Measurements from ENCODE around the gene MACIR.
"Not testable (repeated sequence)": the region's sequence is repeated elsewhere in the genome, so short reads cannot be mapped to it uniquely, and the experiment has no call there.

MACIR gene, protein sequence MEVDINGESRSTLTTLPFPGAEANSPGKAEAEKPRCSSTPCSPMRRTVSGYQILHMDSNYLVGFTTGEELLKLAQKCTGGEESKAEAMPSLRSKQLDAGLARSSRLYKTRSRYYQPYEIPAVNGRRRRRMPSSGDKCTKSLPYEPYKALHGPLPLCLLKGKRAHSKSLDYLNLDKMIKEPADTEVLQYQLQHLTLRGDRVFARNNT

DNA sequence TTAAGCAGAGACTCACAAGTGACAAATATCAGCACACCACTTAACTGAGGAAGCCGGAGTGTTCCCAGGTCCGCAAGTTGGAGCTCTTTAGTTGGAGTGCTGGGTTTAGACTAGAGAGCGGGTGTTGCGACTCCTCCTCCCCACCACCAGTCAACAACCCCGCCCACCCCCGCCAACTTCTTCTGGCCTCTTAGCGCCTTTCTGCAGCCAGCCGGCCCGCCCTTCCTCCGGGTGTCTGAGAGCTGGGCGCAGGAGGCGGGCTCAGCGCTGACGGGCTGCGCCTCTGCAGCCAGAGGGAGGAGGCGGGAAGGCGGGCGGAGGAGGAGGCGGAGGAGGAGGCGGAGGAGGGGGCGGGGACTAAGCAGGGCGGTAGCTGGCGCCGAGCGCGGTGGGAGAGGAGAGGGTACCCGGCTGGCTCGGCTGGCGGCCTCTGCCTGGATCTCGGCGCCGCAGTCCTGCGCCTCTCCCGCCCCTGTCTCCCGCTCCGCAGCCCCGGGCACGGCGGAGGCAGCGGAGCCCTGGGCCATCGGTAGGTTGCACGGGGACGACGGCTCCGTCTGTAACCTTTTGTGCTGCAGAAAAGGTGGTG is at the start of gene MACIR:
Gene MACIR (plus strand): TSS at position 396 of the 589 bp plus-strand sequence. CDS start 17,157 bp downstream, outside the sequence.
- peak; percentile 77 to 83 for DNase-seq (ENCODE audit: low read depth in 1 of 2, low spot score in 1 of 2)

DNA sequence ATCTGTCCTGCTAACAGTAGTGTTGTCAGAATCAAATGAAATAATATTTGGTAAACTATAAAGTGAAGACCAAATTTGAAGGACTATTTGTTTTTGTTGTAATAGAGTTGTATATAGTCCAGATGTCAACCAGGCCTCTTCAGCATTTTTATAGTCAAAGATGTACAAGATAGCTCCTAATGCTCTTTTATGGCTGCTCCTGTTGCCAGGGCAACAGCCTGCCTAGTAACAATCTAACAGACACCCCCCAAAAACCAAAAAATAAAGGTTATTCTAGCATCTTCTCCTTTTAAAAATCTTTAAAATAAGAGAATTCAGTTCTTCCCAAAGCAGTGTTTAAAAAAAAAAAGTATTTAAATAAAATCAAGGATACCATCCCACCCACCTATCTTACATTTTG is 49.5 kb upstream of the MACIR start:
- no peak for DNase-seq (ENCODE audit: low read depth in 1 of 2, low spot score in 1 of 2)

- DNase-seq (ENCODE audit: low read depth in 1 of 2, low spot score in 1 of 2), result no peak
Observed at GRCh38 chr5:103210952-103211351, 47.6 kb upstream of the MACIR start.

GRCh38 chr5:103211576-103212561 is 46.7 kb upstream of the MACIR start:
- no peak for DNase-seq (ENCODE audit: low read depth in 1 of 2, low spot score in 1 of 2)

- no peak for DNase-seq (ENCODE audit: low read depth in 1 of 2, low spot score in 1 of 2)
Observed at GRCh38 chr5:103216137-103216536, 42.4 kb upstream of the MACIR start.

DNA sequence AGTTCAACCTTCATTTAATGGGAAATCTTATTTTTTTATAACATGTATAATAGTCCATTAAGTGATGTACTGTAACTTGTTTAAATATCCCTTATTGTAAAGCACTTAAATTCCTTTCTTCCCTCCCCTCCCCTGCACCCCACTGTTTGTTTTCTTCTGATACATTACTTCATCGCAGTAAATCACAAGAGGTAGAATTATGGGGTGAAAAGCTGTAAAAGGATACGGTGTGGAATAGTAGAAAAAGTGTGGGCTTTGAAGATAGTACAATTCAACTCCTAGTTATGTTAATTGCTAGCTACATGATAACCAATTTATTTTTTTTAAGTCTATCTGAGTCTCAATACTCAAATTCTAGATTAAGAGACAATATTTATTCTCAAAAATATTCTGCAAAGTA is 41.9 kb upstream of the MACIR start:
- DNase-seq (ENCODE audit: low read depth in 1 of 2, low spot score in 1 of 2), result no peak

DNA sequence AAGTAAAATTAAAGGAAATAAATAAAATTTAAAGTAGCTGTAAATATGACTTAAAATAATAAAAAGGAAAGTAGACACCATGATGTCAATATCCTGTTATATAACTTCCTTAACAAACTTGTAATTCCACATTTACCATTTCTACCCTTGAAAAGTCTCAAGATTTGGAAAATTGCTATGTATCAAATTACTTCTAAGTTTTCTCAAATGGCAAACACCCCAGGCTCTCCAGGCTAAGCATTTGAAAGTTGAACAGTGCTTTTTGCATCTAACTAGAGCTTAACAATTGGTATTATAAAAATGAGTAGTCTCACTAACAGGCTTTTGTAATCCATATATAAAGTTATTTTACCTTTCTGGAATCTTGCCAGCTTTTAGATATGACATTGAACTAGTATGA is 41.5 kb upstream of the MACIR start:
- DNase-seq (ENCODE audit: low read depth in 1 of 2, low spot score in 1 of 2), result no peak

GRCh38 chr5:103218164-103218563 is 40.4 kb upstream of the MACIR start:
- no peak for DNase-seq (ENCODE audit: low read depth in 1 of 2, low spot score in 1 of 2)

DNA sequence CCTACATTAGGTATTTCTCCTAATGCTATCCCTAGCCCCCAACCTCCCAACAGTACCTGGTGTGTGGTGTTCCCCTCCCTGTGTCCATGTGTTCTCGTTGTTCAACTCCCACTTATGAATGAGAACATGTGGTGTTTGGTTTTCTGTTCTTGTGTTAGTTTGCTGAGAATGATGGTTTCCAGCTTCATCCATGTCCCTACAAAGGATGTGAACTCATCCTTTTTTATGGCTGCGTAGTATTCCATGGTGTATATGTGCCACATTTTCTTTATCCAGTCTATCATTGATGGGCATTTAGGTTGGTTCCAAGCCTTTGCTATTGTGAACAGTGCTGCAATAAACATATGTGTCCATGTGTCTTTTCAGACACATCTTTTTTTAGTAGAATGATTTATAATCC is 39.5 kb upstream of the MACIR start:
- DNase-seq (ENCODE audit: low read depth in 1 of 2, low spot score in 1 of 2), result not testable (repeated sequence)

DNA sequence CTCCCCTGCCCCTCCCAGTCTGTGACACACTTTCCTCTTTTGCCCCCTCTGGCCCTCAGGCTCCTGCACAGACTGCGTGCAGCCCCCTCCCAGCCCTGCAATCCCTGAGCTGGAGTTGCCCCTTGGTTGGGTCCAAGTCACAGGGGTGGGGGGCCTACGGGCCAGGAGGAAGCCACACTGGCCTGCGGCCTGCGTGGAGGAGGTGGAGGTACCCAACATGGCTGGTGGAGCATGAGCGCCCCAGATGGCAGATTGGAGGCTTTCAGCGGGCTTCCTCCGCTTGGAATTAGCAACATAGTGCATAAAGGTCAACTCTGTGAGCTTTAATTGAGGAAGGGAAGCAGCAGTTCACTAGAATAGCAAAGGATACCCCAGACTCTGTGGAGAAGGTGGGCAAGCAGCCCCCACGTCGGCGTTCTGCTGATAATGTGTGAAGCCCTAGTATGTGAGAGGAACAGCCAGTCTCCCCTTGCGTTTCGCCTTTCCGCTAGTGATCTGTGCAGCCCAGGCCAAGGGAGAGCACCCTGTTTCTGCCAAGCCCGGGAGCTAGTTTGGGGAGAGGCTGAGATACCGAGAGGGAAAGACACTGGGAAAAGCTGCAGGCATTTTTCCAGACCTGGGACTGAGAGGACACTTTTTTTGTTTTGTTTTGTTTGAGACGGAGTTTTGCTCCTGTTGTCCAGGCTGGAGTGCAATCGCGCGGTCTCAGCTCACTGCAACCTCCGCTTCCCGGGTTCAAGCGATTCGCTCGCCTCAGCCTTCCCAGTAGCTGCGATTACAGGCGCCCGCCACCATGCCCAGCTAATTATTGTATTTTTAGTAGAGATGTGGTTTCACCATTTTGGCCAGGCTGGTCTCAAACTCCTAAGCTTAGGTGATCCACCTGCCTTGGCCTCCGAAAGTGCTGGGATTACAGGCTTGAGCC is 35.3 kb upstream of the MACIR start:
- no peak for DNase-seq (ENCODE audit: low read depth in 1 of 2, low spot score in 1 of 2)

GRCh38 chr5:103224118-103224893 is 34.3 kb upstream of the MACIR start:
- no peak for DNase-seq (ENCODE audit: low read depth in 1 of 2, low spot score in 1 of 2)

GRCh38 chr5:103224894-103225246 is 33.7 kb upstream of the MACIR start:
- no peak for DNase-seq (ENCODE audit: low read depth in 1 of 2, low spot score in 1 of 2)

DNA sequence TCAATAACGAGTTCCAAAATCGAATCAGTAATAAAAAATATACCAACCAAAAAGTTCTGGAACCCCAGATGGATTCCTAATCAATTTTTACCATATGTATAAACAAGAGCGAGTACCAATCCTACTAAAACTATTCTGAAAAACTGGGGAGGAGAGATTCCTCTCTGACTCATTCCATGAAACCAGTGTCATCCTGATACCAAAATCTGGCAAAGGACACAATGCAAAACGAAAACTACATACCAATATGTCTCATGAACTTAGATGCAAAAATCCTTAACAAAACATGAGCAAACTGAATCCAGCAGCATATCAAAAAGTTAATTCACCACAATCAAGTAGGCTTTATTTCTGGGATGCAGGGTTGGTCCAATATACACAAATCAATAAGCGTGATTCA is 30.5 kb upstream of the MACIR start:
- DNase-seq (ENCODE audit: low read depth in 1 of 2, low spot score in 1 of 2), result no peak

DNA sequence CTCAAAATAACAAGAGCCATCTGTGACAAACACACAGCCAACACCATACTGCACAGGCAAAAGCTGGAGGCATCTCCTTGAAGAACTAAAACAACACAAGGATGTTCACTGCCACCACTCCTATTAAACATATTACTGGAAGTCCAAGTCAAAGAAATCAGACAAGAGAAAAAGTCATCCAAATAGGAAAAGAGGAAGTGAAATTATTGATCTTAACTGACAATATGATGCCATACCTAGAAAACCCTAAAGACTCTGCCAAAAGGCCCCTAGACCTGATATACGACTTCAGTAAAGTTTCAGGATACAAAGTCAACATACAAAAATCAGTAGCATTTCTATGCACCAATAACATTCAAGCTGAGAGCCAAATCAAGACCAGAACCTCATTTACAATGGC is 30.0 kb upstream of the MACIR start:
- no peak for DNase-seq (ENCODE audit: low read depth in 1 of 2, low spot score in 1 of 2)

DNA sequence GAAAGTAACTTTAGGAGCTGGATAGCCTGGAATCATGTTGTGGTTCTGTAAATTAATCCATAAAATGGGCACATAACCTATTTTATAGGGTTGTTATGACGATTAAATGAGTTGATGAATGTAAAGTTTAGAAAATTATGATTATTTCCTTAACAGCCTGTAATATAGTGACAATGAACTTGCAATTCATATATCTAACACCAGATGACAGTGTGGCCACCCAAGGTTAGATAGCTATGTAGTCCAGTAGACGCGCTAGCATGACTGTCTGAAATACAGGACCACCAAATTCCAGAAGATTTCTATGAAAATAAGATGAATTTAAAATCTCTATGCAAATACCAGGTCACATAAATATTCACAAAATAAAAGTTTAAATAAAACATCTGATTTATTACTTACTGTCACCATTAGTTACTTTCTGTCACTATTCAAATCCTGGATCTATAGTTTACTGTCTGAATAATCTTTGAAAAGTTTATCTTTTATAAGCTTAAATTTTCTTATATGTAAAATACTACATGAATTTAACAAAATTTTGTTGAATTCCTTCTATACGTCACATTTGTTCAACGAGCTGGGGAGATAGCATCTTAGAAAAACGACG is 26.1 kb upstream of the MACIR start:
- DNase-seq (ENCODE audit: low read depth in 1 of 2, low spot score in 1 of 2), result no peak

DNA sequence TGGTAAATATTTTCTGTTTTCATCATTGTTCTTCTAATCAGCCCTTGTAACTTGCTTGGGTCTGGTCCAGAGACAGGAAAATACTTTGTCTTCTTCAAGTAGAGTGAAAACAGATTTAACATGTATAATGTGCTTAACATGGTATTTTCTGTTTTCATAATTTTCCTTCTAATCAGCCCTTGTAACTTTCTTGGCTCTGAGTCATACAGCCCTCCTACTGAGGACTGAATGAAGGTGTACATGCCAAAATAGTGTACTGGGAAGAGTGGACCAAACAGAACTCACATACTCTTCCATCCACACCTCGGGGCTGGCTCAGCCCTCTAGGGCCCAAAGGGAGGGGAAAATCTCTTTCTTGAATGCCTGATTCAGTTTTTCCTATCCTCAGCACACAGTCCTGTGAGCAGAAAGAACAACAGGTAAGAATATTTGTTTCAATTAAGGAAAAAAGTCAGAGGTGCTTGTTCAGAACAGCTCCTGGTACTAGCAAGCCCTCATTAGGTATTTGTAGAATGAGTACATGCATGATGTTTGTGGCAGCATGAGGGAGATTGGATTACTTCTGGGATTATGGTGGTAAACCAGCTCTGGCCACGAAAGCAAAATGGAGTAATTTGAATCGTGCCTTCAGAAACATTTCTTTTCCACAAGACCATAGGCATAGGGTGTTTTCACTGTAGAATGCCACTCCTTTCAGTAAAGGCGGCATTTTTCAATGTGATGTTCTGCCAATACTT is 24.2 kb upstream of the MACIR start:
- DNase-seq (ENCODE audit: low read depth in 1 of 2, low spot score in 1 of 2), result no peak

- no peak for DNase-seq (ENCODE audit: low read depth in 1 of 2, low spot score in 1 of 2)
Observed at GRCh38 chr5:103235891-103236290, 22.7 kb upstream of the MACIR start.

DNA sequence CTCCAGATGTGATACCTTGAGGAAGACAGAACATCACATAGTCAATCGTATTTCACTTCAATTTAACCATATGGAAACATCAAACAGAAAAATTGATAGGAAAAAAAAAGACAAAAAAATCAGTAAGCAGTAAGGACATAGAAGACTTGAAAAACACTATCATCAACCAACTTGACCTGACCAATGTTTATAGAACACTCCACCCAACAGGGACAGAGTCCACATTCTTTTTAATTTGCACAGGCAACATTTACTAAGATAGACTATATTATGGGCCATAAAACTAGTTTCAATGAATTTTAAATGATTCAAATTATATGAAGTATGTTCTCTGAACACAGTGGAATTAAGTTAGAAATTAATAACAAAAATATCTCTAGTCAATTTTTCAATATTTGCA is 20.8 kb upstream of the MACIR start:
- no peak for DNase-seq (ENCODE audit: low read depth in 1 of 2, low spot score in 1 of 2)

GRCh38 chr5:103243665-103244064 is 14.9 kb upstream of the MACIR start:
- DNase-seq (ENCODE audit: low read depth in 1 of 2, low spot score in 1 of 2), result no peak

All from stimulated activated CD4-positive, alpha-beta T cell treated with anti-CD3 and anti-CD28 coated beads, Interleukin-15, amount 100 ng/mL, for 1 hour (primary cell).